HG03060 (cell line): ENCODE measurements around the gene NME9.

ENCODE experiments used
- ATAC-seq: cut with Tn5 transposase; IDR thresholded peaks from one replicate; pipeline ENCODE4 v1.9.1; 2021; ENCODE audit warnings: low read depth, moderate number of reproducible peaks; ENCODE audit not compliant: unreplicated experiment

NME9 gene

GRCh38 chr3:138338244-138338643 lies 8.6 kb upstream of the NME9 start:
- no peak for ATAC-seq

DNA sequence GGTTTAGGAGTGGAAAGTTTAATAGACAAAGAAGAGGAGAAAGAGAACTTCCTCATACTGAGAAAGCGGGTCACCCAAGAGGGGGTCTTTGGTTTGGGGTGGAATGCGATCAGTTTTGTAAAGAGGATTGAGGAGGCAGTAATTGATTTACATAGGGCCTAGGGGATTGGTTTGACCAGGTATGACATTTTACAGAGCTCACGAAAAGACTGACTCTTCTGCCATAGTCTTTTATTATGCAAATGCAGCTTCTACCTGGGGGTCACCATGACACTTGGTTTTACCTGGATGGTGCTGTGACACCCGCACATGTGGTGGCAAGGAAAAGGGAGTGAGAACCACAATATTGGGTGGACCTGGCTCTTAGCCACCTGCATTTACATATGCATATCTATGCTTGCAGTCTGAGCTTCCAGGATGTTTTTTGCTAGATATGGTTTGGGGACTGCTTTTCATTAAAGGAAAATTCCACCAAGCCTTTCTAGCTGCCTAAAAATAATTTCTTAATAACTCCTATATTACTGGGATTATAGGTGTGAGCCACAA lies 6.9 kb upstream of the NME9 start:
- no peak for ATAC-seq

- ATAC-seq: no peak
Measured at GRCh38 chr3:138334608-138335007, 5.0 kb upstream of the NME9 start.

DNA sequence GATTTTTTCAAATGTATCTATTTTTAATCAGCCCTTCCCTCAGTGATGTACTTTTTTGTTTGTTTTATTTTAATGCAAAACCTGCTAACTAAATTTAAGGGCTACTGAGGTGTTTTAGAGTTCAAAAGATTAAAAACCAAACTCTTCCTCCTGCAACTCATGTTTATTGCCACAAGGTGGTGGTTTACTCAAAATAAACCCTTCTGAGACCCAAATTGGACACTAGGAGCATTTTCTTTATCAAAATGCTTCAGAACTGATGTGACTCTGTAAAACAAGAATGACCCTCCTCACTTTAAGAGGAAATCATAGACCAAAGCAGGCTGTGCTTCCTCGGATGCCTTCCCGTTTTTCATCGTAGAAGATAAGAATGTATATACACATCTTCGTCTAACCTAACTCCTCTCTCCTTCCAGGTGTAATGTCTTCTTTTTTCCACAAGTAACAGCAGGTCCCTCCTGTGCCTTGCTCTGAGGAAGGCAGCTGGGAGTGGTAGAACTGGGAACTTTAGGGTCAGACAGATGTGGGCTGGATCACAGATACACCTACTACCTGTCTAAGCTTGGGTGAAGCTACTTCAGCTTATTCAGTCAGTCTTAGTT lies 2.9 kb upstream of the NME9 start:
- no peak for ATAC-seq

- ATAC-seq: no peak
Measured at GRCh38 chr3:138331143-138331894, 1.7 kb upstream of the NME9 start.

DNA sequence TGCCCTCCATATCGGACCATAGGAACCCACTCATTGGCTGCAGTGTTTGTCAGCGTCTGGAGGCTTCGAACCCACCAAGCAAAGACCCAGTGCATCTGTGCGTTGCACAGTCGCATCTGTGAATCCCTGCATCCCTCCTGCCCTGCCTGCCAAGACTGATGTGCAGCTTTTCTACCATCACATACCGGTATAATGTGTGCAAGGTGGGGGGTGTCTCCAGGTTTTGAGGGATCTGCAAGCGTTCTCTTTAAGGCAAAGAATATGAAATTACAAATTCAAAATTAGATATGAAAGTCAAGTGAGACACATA lies 288 bp upstream of the NME9 start:
- no peak for ATAC-seq

GRCh38 chr3:138328341-138328740 lies 1.3 kb downstream of the NME9 start:
- ATAC-seq: no peak

- no peak for ATAC-seq
Measured at GRCh38 chr3:138327831-138328230, 1.8 kb downstream of the NME9 start.

GRCh38 chr3:138326866-138327595 lies 2.6 kb downstream of the NME9 start:
- no peak for ATAC-seq

GRCh38 chr3:138325990-138326389 lies 3.7 kb downstream of the NME9 start:
- no peak for ATAC-seq

DNA sequence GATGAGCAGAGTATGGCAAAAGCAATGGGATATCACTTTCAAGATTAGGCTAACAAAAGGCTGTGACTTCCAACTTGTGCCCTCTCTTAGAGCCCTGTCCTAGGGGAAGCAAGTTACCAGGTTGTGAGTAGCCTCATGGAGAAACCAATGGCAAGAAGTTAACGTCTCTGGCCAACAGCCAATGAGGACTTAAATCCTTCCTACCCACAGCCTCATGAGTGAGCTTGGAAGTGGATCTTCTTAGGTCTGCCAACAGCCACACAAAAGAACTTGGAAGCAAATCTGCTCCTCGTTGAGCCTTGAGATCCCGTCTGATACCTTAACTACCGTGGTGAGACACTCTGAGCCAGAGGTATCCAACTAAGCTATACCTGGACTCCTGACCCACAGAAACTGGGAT lies 5.7 kb downstream of the NME9 start:
- ATAC-seq: no peak

DNA sequence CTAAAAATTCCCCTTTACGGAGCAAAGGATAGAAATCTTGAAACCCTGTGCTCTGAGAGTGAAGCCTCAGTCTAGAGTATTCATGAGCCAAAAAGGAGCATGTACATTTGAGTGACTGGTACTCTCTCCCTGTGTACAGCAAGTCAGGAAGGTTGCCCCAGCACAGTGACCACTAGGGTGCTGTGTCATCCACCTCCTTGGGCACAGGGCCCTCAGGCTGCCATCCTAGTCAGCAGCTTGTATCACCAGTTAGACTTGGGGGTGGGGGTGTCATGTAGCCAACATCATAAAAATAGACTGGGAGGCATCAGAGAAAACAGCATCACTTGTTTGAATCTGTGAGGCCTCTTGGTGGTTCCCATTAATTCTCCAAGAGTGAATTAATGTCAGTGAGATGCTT lies 12.0 kb downstream of the NME9 start:
- ATAC-seq: no peak

DNA sequence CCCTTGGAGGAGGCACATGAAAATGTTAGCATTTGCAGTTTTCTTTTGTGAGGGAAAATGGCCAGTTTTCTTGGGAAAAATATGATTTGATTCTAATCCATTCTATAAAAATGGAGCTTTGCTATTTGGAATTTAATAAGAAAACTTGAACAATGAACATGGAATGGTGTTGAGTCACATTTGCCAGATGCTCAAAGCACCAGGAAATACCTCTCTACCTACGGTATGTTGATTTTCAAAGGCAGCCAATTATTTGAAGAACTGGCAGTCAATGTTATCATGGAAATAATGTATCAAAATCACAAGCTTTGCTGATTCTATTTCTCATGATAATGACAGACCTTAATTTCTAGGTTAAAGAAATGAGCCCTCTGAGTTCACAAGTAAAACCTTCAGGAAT lies 14.9 kb downstream of the NME9 start:
- no peak for ATAC-seq

GRCh38 chr3:138310494-138310893 lies 19.2 kb downstream of the NME9 start:
- ATAC-seq: no peak

GRCh38 chr3:138308783-138309182 lies 20.9 kb downstream of the NME9 start:
- ATAC-seq: no peak

- ATAC-seq: no peak
Measured at GRCh38 chr3:138307899-138308298, 21.8 kb downstream of the NME9 start.

DNA sequence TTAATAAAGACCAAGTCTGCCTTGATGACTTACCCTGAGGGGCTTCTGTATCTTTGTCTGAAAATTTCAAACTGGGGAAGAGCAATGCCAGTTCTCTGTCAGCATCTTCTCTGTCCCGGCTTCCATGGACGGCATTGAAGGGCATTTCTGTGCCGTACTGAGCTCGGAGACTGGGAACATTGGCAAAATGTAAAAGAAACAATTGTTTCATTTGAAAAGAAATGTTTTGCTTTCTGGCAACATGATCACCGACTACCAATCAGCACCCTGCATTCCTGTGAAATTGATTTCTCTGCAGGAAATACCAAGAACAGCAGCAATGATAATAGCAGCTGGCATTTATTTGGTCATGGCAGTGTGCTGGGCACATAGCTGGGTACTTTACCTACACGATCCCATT lies 26.2 kb downstream of the NME9 start:
- ATAC-seq: no peak

- no peak for ATAC-seq
Measured at GRCh38 chr3:138300647-138301046, 29.0 kb downstream of the NME9 start.

GRCh38 chr3:138297876-138298275 lies 31.8 kb downstream of the NME9 start:
- ATAC-seq: no peak

GRCh38 chr3:138297059-138297607 lies 32.5 kb downstream of the NME9 start:
- no peak for ATAC-seq

DNA sequence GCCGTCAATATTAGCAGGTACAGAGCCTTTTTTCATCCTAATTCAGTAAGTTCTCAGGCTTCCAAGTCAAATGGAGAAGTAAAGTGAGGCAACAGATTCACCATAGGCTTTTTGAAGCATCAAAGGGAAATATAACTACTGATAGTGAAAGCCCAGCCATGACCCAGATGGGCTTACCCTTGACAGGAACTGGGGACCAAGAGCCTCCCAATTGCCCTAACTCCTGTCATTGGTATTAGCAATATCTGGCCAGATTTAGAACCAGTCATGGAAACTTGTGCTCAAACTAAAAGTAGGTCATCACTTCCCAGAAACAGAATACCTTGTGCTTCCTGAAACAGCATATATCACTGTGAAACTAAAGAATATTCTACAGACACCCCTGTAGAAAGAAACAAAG lies 33.0 kb downstream of the NME9 start:
- ATAC-seq: no peak
